ENCODE results near the gene BICD2.

DNA sequence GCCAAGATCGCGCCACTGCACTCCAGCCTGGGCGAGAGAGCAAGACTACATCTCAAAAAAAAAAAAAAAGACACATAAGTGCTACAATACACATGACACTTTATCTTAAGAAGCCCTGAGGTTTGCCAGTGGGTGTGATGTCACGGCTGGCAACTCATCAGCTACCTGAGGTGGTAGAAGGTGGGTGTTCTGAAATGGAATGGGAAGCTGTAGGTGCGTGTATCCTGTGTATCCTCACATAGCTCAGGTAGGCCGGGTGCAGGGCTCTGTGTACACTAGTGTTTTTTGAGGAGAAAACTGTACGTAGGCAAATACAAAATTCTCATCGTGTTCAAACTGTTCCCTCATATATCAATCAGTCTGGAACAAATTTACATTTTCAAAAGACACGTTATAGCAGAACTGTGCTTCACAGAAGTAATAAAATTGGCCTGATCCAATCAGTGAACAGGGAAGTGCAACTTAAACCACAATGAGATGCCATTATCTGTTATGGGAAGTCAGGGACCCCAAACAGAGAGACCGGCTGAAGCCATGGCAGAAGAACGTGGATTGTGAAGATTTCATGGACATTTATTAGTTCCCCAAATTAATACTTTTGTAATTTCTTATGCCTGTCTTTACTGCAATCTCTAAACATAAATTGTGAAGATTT, 10.4 kb downstream of the BICD2 start:
- no peak for TF ChIP-seq POLR2A (IDR thresholded peaks at IDR 0.05)
- TF ChIP-seq, protein P1, sequence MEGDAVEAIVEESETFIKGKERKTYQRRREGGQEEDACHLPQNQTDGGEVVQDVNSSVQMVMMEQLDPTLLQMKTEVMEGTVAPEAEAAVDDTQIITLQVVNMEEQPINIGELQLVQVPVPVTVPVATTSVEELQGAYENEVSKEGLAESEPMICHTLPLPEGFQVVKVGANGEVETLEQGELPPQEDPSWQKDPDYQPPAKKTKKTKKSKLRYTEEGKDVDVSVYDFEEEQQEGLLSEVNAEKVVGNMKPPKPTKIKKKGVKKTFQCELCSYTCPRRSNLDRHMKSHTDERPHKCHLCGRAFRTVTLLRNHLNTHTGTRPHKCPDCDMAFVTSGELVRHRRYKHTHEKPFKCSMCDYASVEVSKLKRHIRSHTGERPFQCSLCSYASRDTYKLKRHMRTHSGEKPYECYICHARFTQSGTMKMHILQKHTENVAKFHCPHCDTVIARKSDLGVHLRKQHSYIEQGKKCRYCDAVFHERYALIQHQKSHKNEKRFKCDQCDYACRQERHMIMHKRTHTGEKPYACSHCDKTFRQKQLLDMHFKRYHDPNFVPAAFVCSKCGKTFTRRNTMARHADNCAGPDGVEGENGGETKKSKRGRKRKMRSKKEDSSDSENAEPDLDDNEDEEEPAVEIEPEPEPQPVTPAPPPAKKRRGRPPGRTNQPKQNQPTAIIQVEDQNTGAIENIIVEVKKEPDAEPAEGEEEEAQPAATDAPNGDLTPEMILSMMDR (IDR thresholded peaks at IDR 0.05) = no peak

Data from upper lobe of left lung (tissue), 4 donors.